Activated naive CD4-positive, alpha-beta T cell treated with anti-CD3 and anti-CD28 coated beads for 36 hours (primary cell): ENCODE data around the gene SLC19A2. TPM values are rescaled to one million over a fixed set of nuclear protein-coding genes. Genes with fewer than 3 reads are reported as not detected.

Experiments used
- CTCF ChIA-PET: fragments of 350-600 bp; sonication (Branson Sonifier 250); formaldehyde crosslinking; loops from one replicate; lab custom pipeline; 2021; ENCODE audit warnings: antibody characterized with exemption; lab: Charles Lee
- DNase-seq: peaks from one replicate; pipeline ENCODE4 v3.0.0-alpha.2; 2020
- H3K27ac Mint-ChIP-seq: one replicate; pipeline ENCODE4 v1.8.0; 2021; ENCODE audit warnings: mild to moderate bottlenecking, mixed read lengths
- H3K27me3 Mint-ChIP-seq: one replicate; pipeline ENCODE4 v1.8.0; 2021; ENCODE audit warnings: low read depth, mixed read lengths
- H3K36me3 Mint-ChIP-seq: one replicate; pipeline ENCODE4 v1.8.0; 2021; ENCODE audit warnings: low read depth, mixed read lengths
- H3K4me1 Mint-ChIP-seq: one replicate; pipeline ENCODE4 v1.8.0; 2021; ENCODE audit warnings: low read depth, mixed read lengths
- H3K4me3 Mint-ChIP-seq: one replicate; pipeline ENCODE4 v1.8.0; 2021; ENCODE audit warnings: mild to moderate bottlenecking, moderate library complexity, mixed read lengths
- H3K9me3 Mint-ChIP-seq: one replicate; pipeline ENCODE4 v1.8.0; 2021; ENCODE audit warnings: mixed read lengths
- intact Hi-C: fragments of 100-400 bp; cut with micrococcal nuclease; formaldehyde crosslinking; loops from one replicate; pipeline ENCODE4 v1.15.1; 2023
- total RNA-seq, 2 experiments: library from RNA; stranded (reverse); gene quantifications; one replicate each; pipeline ENCODE4 v1.2.3, GENCODE V29; 2021

The SLC19A2 gene
- total RNA-seq, 2 experiments from 2014 or later: 3.2 to 3.6 TPM

GRCh38 chr1:169426174-169426705, 59.5 kb downstream of the SLC19A2 start:
- CTCF ChIA-PET: interaction anchor here (1.4 kb wide), 1 partner anchor 9 kb away, joined by 5 read pairs; no protein-coding TSS in a partner anchor
- no peaks in the 10 kb centered on the region for H3K9me3 Mint-ChIP-seq
- no peak for DNase-seq
- peaks cover 4% of the 10 kb centered on the region for H3K4me1 Mint-ChIP-seq
- intact Hi-C loops: no loop called here
- no peak overlapping the region for H3K4me3 Mint-ChIP-seq
- peaks cover 66% of the 10 kb centered on the region for H3K27me3 Mint-ChIP-seq
- no peak overlapping the region for H3K27ac Mint-ChIP-seq
- no peaks in the 10 kb centered on the region for H3K36me3 Mint-ChIP-seq

DNA sequence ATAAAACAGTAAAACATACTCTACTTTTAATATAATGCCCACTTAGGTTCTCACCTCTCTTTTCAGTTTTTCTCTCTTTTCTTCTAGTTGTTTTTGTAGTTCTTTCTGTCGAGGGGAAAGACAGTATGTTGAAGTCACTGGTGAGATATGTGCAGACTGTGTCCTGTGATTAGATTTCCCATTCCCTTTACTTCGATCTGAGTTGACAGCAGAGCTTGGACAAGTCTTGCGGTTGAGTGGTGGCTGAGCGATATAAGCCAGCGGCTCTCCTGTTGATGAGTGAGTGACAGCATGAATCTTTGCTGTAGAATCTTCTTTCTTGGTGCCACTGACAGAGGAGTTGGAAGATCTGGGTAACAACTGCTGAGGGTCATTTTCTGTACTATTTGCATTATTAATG, 64.4 kb downstream of the SLC19A2 start:
- CTCF ChIA-PET: interaction anchor here (0.6 kb wide), 1 partner anchor 643 kb away, joined by 3 read pairs; no protein-coding TSS in a partner anchor
- peaks cover 40% of the 10 kb centered on the region for H3K27me3 Mint-ChIP-seq
- H3K36me3 Mint-ChIP-seq: no peaks in the 10 kb centered on the region
- H3K4me3 Mint-ChIP-seq: no peak overlapping the region
- intact Hi-C loops: no loop called here
- H3K27ac Mint-ChIP-seq: no peak overlapping the region
- no peaks in the 10 kb centered on the region for H3K4me1 Mint-ChIP-seq
- no peak for DNase-seq
- H3K9me3 Mint-ChIP-seq: no peaks in the 10 kb centered on the region

DNA sequence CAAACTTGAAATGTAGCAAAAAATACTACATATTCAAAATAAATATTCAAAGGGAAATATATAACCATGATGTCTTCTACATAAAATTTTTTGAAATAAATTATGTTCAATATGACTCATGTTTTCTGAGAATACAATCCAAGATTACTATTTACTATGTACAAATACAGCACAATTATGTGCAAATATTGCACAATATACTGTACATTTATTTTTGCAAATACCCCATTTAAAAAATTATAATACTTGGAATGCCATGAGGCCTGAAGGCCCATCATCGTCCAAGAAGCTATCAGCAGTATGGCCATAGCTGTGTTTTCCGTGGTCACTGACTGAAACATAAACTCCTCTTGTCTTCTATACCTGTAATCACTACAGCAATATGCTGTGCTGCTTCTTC, 70.8 kb downstream of the SLC19A2 start:
- Mint-ChIP-seq H3K27me3 (peaks cover 6% of the 10 kb centered on the region), H3K27ac (no peak overlapping the region), H3K36me3 (no peaks in the 10 kb centered on the region), H3K4me3 (no peak overlapping the region), H3K9me3 (peaks cover 19% of the 10 kb centered on the region), H3K4me1 (no peaks in the 10 kb centered on the region)
- DNase-seq: no peak
- intact Hi-C loops: no loop called here
- CTCF ChIA-PET: no interaction called here

Other genes with a start within 250 kb of the SLC19A2 start
- gene NME7, start 118.1 kb downstream of the SLC19A2 start, total RNA-seq: 1 to 10 TPM; 7.1 to 8.5 TPM
- gene BLZF1, start 117.7 kb downstream of the SLC19A2 start, total RNA-seq: 1 to 10 TPM; 5.6 to 6.0 TPM
- under 1 TPM in 1 of 2 experiments, not detected in 1; 0.17 TPM for gene CCDC181, start 58.5 kb downstream of the SLC19A2 start, total RNA-seq
- 10 to 100 TPM; 58.6 to 59.1 TPM for gene F5, start 100.5 kb upstream of the SLC19A2 start, total RNA-seq
- 1 to 10 TPM; 2.4 to 2.6 TPM for gene SELP, start 144.2 kb upstream of the SLC19A2 start, total RNA-seq
- gene SELL, start 225.7 kb upstream of the SLC19A2 start, total RNA-seq: 100 to 1,000 TPM; 362 to 365 TPM
- gene SELE, start 248.1 kb upstream of the SLC19A2 start, total RNA-seq: not detected